HepG2 (cell line): ENCODE data around the gene MS4A6A. TPM values are rescaled to one million over a fixed set of nuclear protein-coding genes. Genes with fewer than 3 reads are reported as not detected.

Experiments used
- ATAC-seq: fragments of 200-7000 bp; cut with Tn5 transposase; 3 replicates; pipeline ENCODE4 v1.9.1; 2020; ENCODE audit warnings: mild to moderate bottlenecking, moderate library complexity
- BruUV-seq: library from RNA; stranded (reverse); fragments of 400-500 nt; replicated peaks from 2 replicates; lab custom pipeline; 2021; lab: Mats Ljungman, UMichigan
- CTCF ChIA-PET: fragments of 300-600 bp; formaldehyde crosslinking; extraction: SDS; loops from one replicate; lab custom pipeline; 2021; ENCODE audit warnings: low total read pairs, inconsistent platforms, low intra/inter-chr PET ratio; lab: Yijun Ruan, JAX
- POLR2A ChIA-PET: fragments of 350-600 bp; sonication (Branson Sonifier 250); formaldehyde crosslinking; loops from one replicate; lab custom pipeline; 2020; ENCODE audit warnings: antibody characterized with exemption, inconsistent platforms; lab: Yijun Ruan, JAX
- DNase-seq: peaks from one replicate; pipeline ENCODE4 v3.0.0-alpha.2; 2015; ENCODE audit warnings: low spot score
- FAIRE-seq: peaks from 3 replicates; lab custom pipeline; 2011; peaks lifted over from hg19 to GRCh38; lab: Jason Lieb, UNC
- H2AFZ ChIP-seq: one replicate; pipeline ENCODE4 v1.6.1; 2011; ENCODE audit warnings: low read length, inconsistent platforms
- H3K27ac ChIP-seq: fragments of 300-600 bp; 3 replicates; pipeline ENCODE4 v1.8.0; 2011; ENCODE audit warnings: mixed run types, mild to moderate bottlenecking, mixed read lengths, low read length, inconsistent platforms; ENCODE audit not compliant: insufficient read depth; ENCODE audit errors: extremely low read length
- H3K27me3 ChIP-seq, 2 experiments: fragments of 200-600 bp in 1 of 2; 2 replicates in 1 of 2; 3 replicates in 1 of 2; pipeline versions ENCODE4 v1.6.0 to v1.8.0; 2011; ENCODE audit warnings: low read length in 2 of 2, mild to moderate bottlenecking in 2 of 2, moderate library complexity in 2 of 2, inconsistent platforms in 1 of 2; ENCODE audit not compliant: insufficient read depth in 2 of 2, control insufficient read depth in 1 of 2
- H3K36me3 ChIP-seq, 2 experiments: fragments of 200-600 bp in 1 of 2; replicated peaks in 1 of 2; 2 replicates in 1 of 2; 3 replicates in 1 of 2; pipeline versions ENCODE4 v1.5.1 to v1.8.0; 2011; ENCODE audit warnings: low read length in 2 of 2, inconsistent platforms in 1 of 2; ENCODE audit not compliant: insufficient read depth in 2 of 2, control insufficient read depth in 1 of 2
- H3K4me1 ChIP-seq: 2 replicates; pipeline ENCODE4 v1.5.1; 2012; ENCODE audit warnings: low read length, inconsistent platforms; ENCODE audit not compliant: insufficient read depth
- H3K4me2 ChIP-seq: 2 replicates; pipeline ENCODE4 v1.6.0; 2011; ENCODE audit warnings: low read depth, low read length, inconsistent platforms
- H3K4me3 ChIP-seq, 3 experiments: fragments of 200-600 bp in 1 of 3; sonication (generic), shearing (Covaris generic) in 1 of 3; replicated peaks in 1 of 3; 2 replicates each; pipeline ENCODE4 v1.5.1; 2011 to 2016; ENCODE audit warnings: low read length in 3 of 3, inconsistent platforms in 2 of 3, low read depth in 2 of 3, mild to moderate bottlenecking in 2 of 3, control low read depth in 1 of 3, mixed read lengths in 1 of 3; ENCODE audit not compliant: insufficient read depth in 1 of 3
- H3K79me2 ChIP-seq: one replicate; pipeline ENCODE4 v1.6.1; 2011; ENCODE audit warnings: low read length, inconsistent platforms; ENCODE audit not compliant: insufficient read depth
- H3K9ac ChIP-seq: 2 replicates; pipeline ENCODE4 v1.6.0; 2011; ENCODE audit warnings: mild to moderate bottlenecking, low read depth, low read length, inconsistent platforms; ENCODE audit not compliant: insufficient read depth
- H3K9me3 ChIP-seq: 2 replicates; pipeline ENCODE4 v1.5.1; 2012; ENCODE audit warnings: mild to moderate bottlenecking, low read length
- H4K20me1 ChIP-seq: 2 replicates; pipeline ENCODE4 v1.6.0; 2011; ENCODE audit warnings: inconsistent platforms, mild to moderate bottlenecking, low read length, moderate library complexity; ENCODE audit not compliant: insufficient read depth
- ADNP ChIP-seq: sonication (generic); formaldehyde crosslinking; IDR thresholded peaks from 2 replicates; pipeline ENCODE4 v1.4.0; 2020; ENCODE audit warnings: missing genetic modification reagents
- ASH2L ChIP-seq: fragments of 300-600, 200-600 bp; sonication (generic); IDR thresholded peaks from 2 replicates; pipeline ENCODE4 v1.7.0; 2017; ENCODE audit warnings: low read depth, mild to moderate bottlenecking, moderate library complexity, mixed read lengths, low read length; ENCODE audit not compliant: insufficient read length
- E2F1 ChIP-seq: sonication (generic); formaldehyde crosslinking; IDR thresholded peaks from 2 replicates; pipeline ENCODE4 v1.5.0; 2020; ENCODE audit warnings: missing genetic modification reagents
- ETV5 ChIP-seq: IDR thresholded peaks from 2 replicates; pipeline ENCODE4 v1.6.1; 2018; ENCODE audit warnings: missing biosample characterization, missing genetic modification reagents, inconsistent platforms, borderline replicate concordance
- HOXD1 ChIP-seq: sonication (generic); formaldehyde crosslinking; IDR thresholded peaks from 2 replicates; pipeline ENCODE4 v1.5.0; 2020; ENCODE audit warnings: missing genetic modification reagents
- MIER3 ChIP-seq: IDR thresholded peaks from 2 replicates; pipeline ENCODE4 v1.6.1; 2016; ENCODE audit warnings: missing compliant biosample characterization, borderline replicate concordance
- MZF1 ChIP-seq: sonication (generic); formaldehyde crosslinking; IDR thresholded peaks from 2 replicates; pipeline ENCODE4 v1.8.1; 2023; ENCODE audit warnings: mild to moderate bottlenecking, missing genetic modification reagents, borderline replicate concordance
- SAP130 ChIP-seq: IDR thresholded peaks from 2 replicates; pipeline ENCODE4 v1.6.1; 2016; ENCODE audit warnings: low read depth
- SP140L ChIP-seq: sonication (generic); formaldehyde crosslinking; IDR thresholded peaks from 2 replicates; pipeline ENCODE4 v1.4.0; 2020; ENCODE audit warnings: missing genetic modification reagents, borderline replicate concordance
- TOPORS ChIP-seq: sonication (generic); formaldehyde crosslinking; IDR thresholded peaks from 2 replicates; pipeline ENCODE4 v1.8.0; 2023; ENCODE audit warnings: mild to moderate bottlenecking, missing genetic modification reagents
- WIZ ChIP-seq: sonication (generic); formaldehyde crosslinking; IDR thresholded peaks from 2 replicates; pipeline ENCODE4 v1.5.1; 2020; ENCODE audit warnings: mild to moderate bottlenecking, missing genetic modification reagents
- ZFP41 ChIP-seq: sonication (generic); formaldehyde crosslinking; IDR thresholded peaks from 2 replicates; pipeline ENCODE4 v1.4.0; 2020; ENCODE audit warnings: mild to moderate bottlenecking, missing genetic modification reagents, borderline replicate concordance
- ZNF101 ChIP-seq: sonication (generic); formaldehyde crosslinking; IDR thresholded peaks from 2 replicates; pipeline ENCODE4 v1.4.0; 2020; ENCODE audit warnings: mild to moderate bottlenecking, low read depth, missing genetic modification reagents, borderline replicate concordance
- ZNF20 ChIP-seq: sonication (generic); formaldehyde crosslinking; IDR thresholded peaks from 2 replicates; pipeline ENCODE4 v1.4.0; 2020; ENCODE audit warnings: mild to moderate bottlenecking, moderate library complexity, missing genetic modification reagents
- ZNF275 ChIP-seq: sonication (generic); formaldehyde crosslinking; IDR thresholded peaks from 2 replicates; pipeline ENCODE4 v1.8.0; 2022; ENCODE audit warnings: missing genetic modification reagents, mild to moderate bottlenecking, inconsistent platforms, borderline replicate concordance
- ZNF572 ChIP-seq: sonication (generic); formaldehyde crosslinking; IDR thresholded peaks from 2 replicates; pipeline ENCODE4 v1.5.1; 2020; ENCODE audit warnings: mild to moderate bottlenecking, missing genetic modification reagents
- ZNF75D ChIP-seq: sonication (generic); formaldehyde crosslinking; IDR thresholded peaks from 2 replicates; pipeline ENCODE4 v1.8.1; 2023; ENCODE audit warnings: missing genetic modification reagents, mild to moderate bottlenecking, borderline replicate concordance
- WGBS: methylation state at CpG from one replicate; pipeline ENCODE4 v1.1.6; 2017; ENCODE audit warnings: low lambda C conversion rate; 5-methylcytosine and 5-hydroxymethylcytosine counted together
- in situ Hi-C: cut with HindIII; loops from 2 replicates; pipeline ENCODE4 v1.10.0; 2017; ENCODE audit warnings: low pct_unique_long_range_greater_than_20kb; ENCODE audit not compliant: extremely low pct_ligation_motif_present
- intact Hi-C: fragments of 100-400 bp; cut with micrococcal nuclease; formaldehyde crosslinking; loops from one replicate; pipeline ENCODE4 v1.10.0; 2022; ENCODE audit not compliant: unreplicated experiment
- polyA plus RNA-seq, 8 experiments: library from polyadenylated mRNA; depleted of rRNA in 3 of 8; stranded (reverse) in 7 of 8; unstranded in 1 of 8; fragments of >200 nt; fragmentation: Illumina TruSeq in 4 of 8; extraction: Trizol in 4 of 8; gene quantifications; 2 replicates each; pipeline versions ENCODE4 v1.2.1 to v1.2.3, GENCODE V29; 2011 to 2016; ENCODE audit warnings: low read depth in 4 of 8, missing spikeins in 1 of 8, mixed read lengths in 1 of 8; ENCODE audit not compliant: insufficient read depth in 1 of 8
- total RNA-seq, 5 experiments: library from RNA; depleted of rRNA; stranded (reverse); fragments of >200 nt; fragmentation: Illumina TruSeq; extraction: Trizol; gene quantifications; 2 replicates each; pipeline ENCODE4 v1.2.3, GENCODE V29; 2016; ENCODE audit warnings: low read depth in 1 of 5

The MS4A6A gene
- total and polyA plus RNA-seq, 2 of the 13 experiments (the other 11 are each of a cell fraction or from before 2014, with no cell fraction given), result not detected

- ChIA-PET CTCF (interaction anchor here (1.2 kb wide), 1 partner anchor 23 kb away, joined by 4 read pairs; no protein-coding TSS in a partner anchor), POLR2A (no interaction called here)
- in situ Hi-C loops, result no loop called here
- Histone ChIP-seq H3K9me3 (no peaks in the 10 kb centered on the region), H3K4me1 (no peaks in the 10 kb centered on the region), H3K27me3 (no peaks in the 10 kb centered on the region), H2AFZ (no peak overlapping the region), H3K79me2 (no peaks in the 10 kb centered on the region), H3K36me3 (no peaks in the 10 kb centered on the region), H3K27ac (no peak overlapping the region), H3K9ac (no peak overlapping the region), H4K20me1 (no peaks in the 10 kb centered on the region), H3K4me2 (no peak overlapping the region), H3K4me3 (no peak overlapping the region)
- ATAC-seq (no peak), DNase-seq (no peak), FAIRE-seq (no peak)
- WGBS, result 84% methylated on average over 1 of the region's 1 CpG
- intact Hi-C loops, result no loop called here
- no TSS peak for BruUV-seq
- TF ChIP-seq ADNP (CRISPR knock-in tag), result no peak
- no peak for TF ChIP-seq SAP130 (CRISPR knock-in tag)
- no peak for TF ChIP-seq ASH2L
- TF ChIP-seq HOXD1 (CRISPR knock-in tag), result no peak
- TF ChIP-seq TOPORS (CRISPR knock-in tag), result no peak
- TF ChIP-seq MZF1 (CRISPR knock-in tag), result no peak
- no peak for TF ChIP-seq ZNF75D (CRISPR knock-in tag)
- TF ChIP-seq E2F1 (CRISPR knock-in tag), result no peak
- TF ChIP-seq ZNF101 (CRISPR knock-in tag), result no peak
- no peak for TF ChIP-seq WIZ (CRISPR knock-in tag)
- no peak for TF ChIP-seq SP140L
- no peak for TF ChIP-seq MIER3 (CRISPR knock-in tag)
- no peak for TF ChIP-seq ZNF275
- TF ChIP-seq ZNF20 (CRISPR knock-in tag), result no peak
- no peak for TF ChIP-seq ETV5 (CRISPR knock-in tag)
- no peak for TF ChIP-seq ZFP41 (CRISPR knock-in tag)
- no peak for TF ChIP-seq ZNF572 (CRISPR knock-in tag)
Observed at GRCh38 chr11:60170566-60170965, 12.3 kb downstream of the MS4A6A start.
